Measurements from ENCODE around the gene BCCIP. TPM values are rescaled to one million over a fixed set of nuclear protein-coding genes. Genes with fewer than 3 reads are reported as not detected.
A peak's percentile ranks its signal among the peaks of the same experiment; 100 is the strongest.

Gene BCCIP
- polyA plus RNA-seq, 1 donor: 56.3 TPM

- no peaks in the 10 kb centered on the region for H3K27me3 ChIP-seq (ENCODE audit: control insufficient read depth, insufficient read depth, low read length)
- H3K27ac ChIP-seq (ENCODE audit: low read length): no peak overlapping the region
- H3K4me1 ChIP-seq (ENCODE audit: control insufficient read depth, insufficient read depth, low read length): no peaks in the 10 kb centered on the region
- no peak for DNase-seq
- H3K4me3 ChIP-seq (ENCODE audit: low read length): no peak overlapping the region
- peaks cover 33% of the 10 kb centered on the region for H3K36me3 ChIP-seq (ENCODE audit: control insufficient read depth, insufficient read depth, low read length)
- no CpG with 5 or more reads among the region's 2 CpGs for WGBS (ENCODE audit: insufficient coverage, low lambda C conversion rate)
- no peaks in the 10 kb centered on the region for H3K9me3 ChIP-seq (ENCODE audit: control insufficient read depth, low read depth, low read length)
Measured at GRCh38 chr10:125857185-125857760, 33.9 kb downstream of the BCCIP start.

DNA sequence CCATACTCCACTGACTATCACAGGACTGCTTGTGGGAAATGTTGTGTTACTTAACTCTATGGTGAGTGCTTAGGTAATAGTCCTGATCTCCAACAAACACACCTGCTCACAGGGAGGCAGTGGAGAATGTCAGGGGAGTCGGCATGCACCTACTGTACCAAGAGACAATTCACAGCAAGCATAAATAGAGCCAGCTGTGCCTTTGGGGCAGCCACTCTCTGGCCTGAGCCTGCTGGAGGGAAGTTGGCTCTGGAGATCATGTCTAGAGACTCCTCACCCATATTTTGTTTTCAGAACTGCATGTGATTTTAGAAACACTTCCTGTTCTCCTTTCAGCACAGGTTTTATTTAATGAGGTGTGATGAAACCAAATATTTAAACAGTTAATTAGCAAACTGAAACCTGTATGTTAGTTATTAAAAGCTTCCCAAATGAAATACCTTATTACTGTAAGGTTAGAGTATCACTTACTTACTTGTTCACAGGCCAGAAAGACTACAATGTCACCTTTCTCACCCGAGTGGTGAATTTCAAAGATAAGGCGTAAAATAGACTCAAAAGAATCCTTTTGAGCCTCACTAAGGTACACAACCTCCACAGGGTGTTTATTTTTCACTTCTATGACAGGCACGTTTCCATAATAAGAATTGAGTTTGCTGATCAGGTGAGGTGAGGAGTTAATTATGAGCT is 35.9 kb downstream of the BCCIP start:
- WGBS (ENCODE audit: insufficient coverage, low lambda C conversion rate): no CpG with 5 or more reads among the region's 4 CpGs

DNA sequence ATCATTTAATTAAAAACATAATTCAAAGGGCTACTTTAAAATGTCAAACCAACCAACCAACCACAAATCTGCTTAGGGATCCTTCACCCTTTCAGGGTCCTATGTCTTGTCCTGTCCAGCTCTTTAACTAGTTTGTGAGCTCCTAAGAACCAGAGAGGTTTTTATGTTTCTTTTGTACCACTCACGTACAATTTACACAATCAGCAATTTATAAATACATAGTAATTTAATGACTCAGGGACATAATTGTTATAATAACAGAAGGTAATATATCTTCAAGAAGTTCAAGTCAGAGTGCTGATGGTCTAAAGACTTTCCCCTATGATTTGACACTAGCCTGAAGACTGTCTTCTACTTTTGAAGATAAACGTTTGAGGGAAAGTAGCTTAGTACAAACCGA is 41.8 kb downstream of the BCCIP start:
- H3K4me1 ChIP-seq (ENCODE audit: control insufficient read depth, insufficient read depth, low read length): no peaks in the 10 kb centered on the region
- H3K4me3 ChIP-seq (ENCODE audit: low read length): no peak overlapping the region
- WGBS (ENCODE audit: insufficient coverage, low lambda C conversion rate): no CpG with 5 or more reads among the region's 3 CpGs
- DNase-seq: no peak
- H3K9me3 ChIP-seq (ENCODE audit: control insufficient read depth, low read depth, low read length): no peaks in the 10 kb centered on the region
- no peak overlapping the region for H3K27ac ChIP-seq (ENCODE audit: low read length)
- peaks cover 27% of the 10 kb centered on the region for H3K36me3 ChIP-seq (ENCODE audit: control insufficient read depth, insufficient read depth, low read length)
- no peaks in the 10 kb centered on the region for H3K27me3 ChIP-seq (ENCODE audit: control insufficient read depth, insufficient read depth, low read length)

More for the DNA sequence above, 35.9 kb downstream of the BCCIP start:
- Histone ChIP-seq H3K27ac (ENCODE audit: low read length) (no peak overlapping the region), H3K4me3 (ENCODE audit: low read length) (no peak overlapping the region), H3K36me3 (ENCODE audit: control insufficient read depth, insufficient read depth, low read length) (peaks cover 27% of the 10 kb centered on the region), H3K27me3 (ENCODE audit: control insufficient read depth, insufficient read depth, low read length) (no peaks in the 10 kb centered on the region), H3K4me1 (ENCODE audit: control insufficient read depth, insufficient read depth, low read length) (no peaks in the 10 kb centered on the region), H3K9me3 (ENCODE audit: control insufficient read depth, low read depth, low read length) (no peaks in the 10 kb centered on the region)
- DNase-seq: no peak

- WGBS (ENCODE audit: insufficient coverage, low lambda C conversion rate): 80% methylated on average over 1 of the region's 7 CpGs
- Histone ChIP-seq H3K27ac (ENCODE audit: low read length) (no peak overlapping the region), H3K36me3 (ENCODE audit: control insufficient read depth, insufficient read depth, low read length) (peaks cover 22% of the 10 kb centered on the region), H3K9me3 (ENCODE audit: control insufficient read depth, low read depth, low read length) (no peaks in the 10 kb centered on the region), H3K4me3 (ENCODE audit: low read length) (no peak overlapping the region), H3K27me3 (ENCODE audit: control insufficient read depth, insufficient read depth, low read length) (no peaks in the 10 kb centered on the region), H3K4me1 (ENCODE audit: control insufficient read depth, insufficient read depth, low read length) (no peaks in the 10 kb centered on the region)
- DNase-seq: no peak
Measured at GRCh38 chr10:125866421-125867029, 43.2 kb downstream of the BCCIP start.

GRCh38 chr10:125868372-125868975 is 45.1 kb downstream of the BCCIP start:
- Histone ChIP-seq H3K9me3 (ENCODE audit: control insufficient read depth, low read depth, low read length) (no peaks in the 10 kb centered on the region), H3K36me3 (ENCODE audit: control insufficient read depth, insufficient read depth, low read length) (peaks cover 23% of the 10 kb centered on the region), H3K4me3 (ENCODE audit: low read length) (no peak overlapping the region), H3K27ac (ENCODE audit: low read length) (no peak overlapping the region), H3K4me1 (ENCODE audit: control insufficient read depth, insufficient read depth, low read length) (no peaks in the 10 kb centered on the region), H3K27me3 (ENCODE audit: control insufficient read depth, insufficient read depth, low read length) (no peaks in the 10 kb centered on the region)
- no CpG with 5 or more reads among the region's 7 CpGs for WGBS (ENCODE audit: insufficient coverage, low lambda C conversion rate)
- DNase-seq: peak; percentile 36 to 42

GRCh38 chr10:125871338-125871737 is 48.0 kb downstream of the BCCIP start:
- Histone ChIP-seq H3K27ac (ENCODE audit: low read length) (no peak overlapping the region), H3K36me3 (ENCODE audit: control insufficient read depth, insufficient read depth, low read length) (peaks cover 22% of the 10 kb centered on the region), H3K27me3 (ENCODE audit: control insufficient read depth, insufficient read depth, low read length) (no peaks in the 10 kb centered on the region), H3K4me1 (ENCODE audit: control insufficient read depth, insufficient read depth, low read length) (no peaks in the 10 kb centered on the region), H3K4me3 (ENCODE audit: low read length) (no peak overlapping the region), H3K9me3 (ENCODE audit: control insufficient read depth, low read depth, low read length) (no peaks in the 10 kb centered on the region)
- 100% methylated on average over 1 of the region's 4 CpGs for WGBS (ENCODE audit: insufficient coverage, low lambda C conversion rate)
- no peak for DNase-seq

GRCh38 chr10:125878957-125879835 is 55.9 kb downstream of the BCCIP start:
- Histone ChIP-seq H3K4me3 (ENCODE audit: low read length) (no peak overlapping the region), H3K27ac (ENCODE audit: low read length) (no peak overlapping the region), H3K9me3 (ENCODE audit: control insufficient read depth, low read depth, low read length) (no peaks in the 10 kb centered on the region), H3K27me3 (ENCODE audit: control insufficient read depth, insufficient read depth, low read length) (no peaks in the 10 kb centered on the region), H3K4me1 (ENCODE audit: control insufficient read depth, insufficient read depth, low read length) (no peaks in the 10 kb centered on the region), H3K36me3 (ENCODE audit: control insufficient read depth, insufficient read depth, low read length) (peaks cover 25% of the 10 kb centered on the region)
- no peak for DNase-seq
- 67% methylated on average over 1 of the region's 11 CpGs for WGBS (ENCODE audit: insufficient coverage, low lambda C conversion rate)

- no peak overlapping the region for H3K27ac ChIP-seq (ENCODE audit: low read length)
- DNase-seq: no peak
- 58% methylated on average over 2 of the region's 6 CpGs for WGBS (ENCODE audit: insufficient coverage, low lambda C conversion rate)
Measured at GRCh38 chr10:125880719-125881118, 57.4 kb downstream of the BCCIP start.

DNA sequence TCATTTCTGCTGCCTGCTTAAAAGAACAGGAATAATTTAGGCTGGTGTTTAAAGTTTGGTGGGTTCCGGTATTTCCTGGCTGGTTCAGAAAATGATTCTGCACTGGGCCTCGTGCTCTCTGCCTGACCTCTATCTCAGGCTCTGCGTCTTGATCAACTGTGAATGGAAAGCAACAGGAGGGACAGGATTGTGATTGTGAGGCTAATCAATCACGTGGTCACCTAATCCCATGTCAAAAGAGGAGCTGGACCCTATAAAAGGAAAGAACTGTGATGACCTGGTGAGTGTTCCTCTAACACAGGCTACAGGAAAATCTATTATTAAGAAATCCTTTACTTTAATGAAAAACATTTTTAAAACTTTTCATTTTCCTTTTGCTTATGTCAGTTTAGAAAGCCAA is 57.8 kb downstream of the BCCIP start, which contains the start of gene DHX32:
Gene DHX32, minus strand, starts transcription at position 101 of the 400 bp plus-strand sequence. CDS start 468 bp downstream, outside the sequence.
- no peaks in the 10 kb centered on the region for H3K27me3 ChIP-seq (ENCODE audit: control insufficient read depth, insufficient read depth, low read length)
- H3K4me1 ChIP-seq (ENCODE audit: control insufficient read depth, insufficient read depth, low read length): no peaks in the 10 kb centered on the region
- peaks cover 20% of the 10 kb centered on the region for H3K36me3 ChIP-seq (ENCODE audit: control insufficient read depth, insufficient read depth, low read length)
- H3K27ac ChIP-seq (ENCODE audit: low read length): no peak within 1 kb of the TSS
- H3K9me3 ChIP-seq (ENCODE audit: control insufficient read depth, low read depth, low read length): no peaks in the 10 kb centered on the region
- 60% methylated on average over 1 of the region's 4 CpGs for WGBS (ENCODE audit: insufficient coverage, low lambda C conversion rate)
- H3K4me3 ChIP-seq (ENCODE audit: low read length): no peak within 1 kb of the TSS
- DNase-seq: no peak

More at GRCh38 chr10:125880719-125881118, 57.4 kb downstream of the BCCIP start:
- Histone ChIP-seq H3K36me3 (ENCODE audit: control insufficient read depth, insufficient read depth, low read length) (peaks cover 24% of the 10 kb centered on the region), H3K4me3 (ENCODE audit: low read length) (no peak overlapping the region), H3K27me3 (ENCODE audit: control insufficient read depth, insufficient read depth, low read length) (no peaks in the 10 kb centered on the region), H3K9me3 (ENCODE audit: control insufficient read depth, low read depth, low read length) (no peaks in the 10 kb centered on the region), H3K4me1 (ENCODE audit: control insufficient read depth, insufficient read depth, low read length) (no peaks in the 10 kb centered on the region)

DNA sequence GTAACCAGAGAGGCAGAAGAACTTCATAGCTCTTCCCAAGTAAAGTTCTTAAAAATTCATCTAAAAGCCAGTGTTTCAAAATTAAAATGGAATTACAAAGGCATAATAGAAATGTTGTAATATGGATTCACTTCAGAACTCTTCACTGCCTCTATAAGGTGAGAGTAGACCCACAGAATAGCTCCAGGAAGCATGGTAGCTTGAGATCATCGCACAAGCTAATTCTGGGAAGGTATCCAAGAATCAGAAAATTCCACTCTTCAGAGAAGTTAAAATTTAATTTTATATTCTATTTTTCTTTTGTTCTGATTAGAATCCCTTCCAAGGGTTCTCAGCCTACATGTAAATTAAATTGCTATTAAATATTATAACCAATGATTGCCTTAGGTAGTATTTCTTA is 59.2 kb downstream of the BCCIP start:
- no CpG with 5 or more reads among the region's 1 CpG for WGBS (ENCODE audit: insufficient coverage, low lambda C conversion rate)

More for the DNA sequence above, 59.2 kb downstream of the BCCIP start:
- Histone ChIP-seq H3K36me3 (ENCODE audit: control insufficient read depth, insufficient read depth, low read length) (peaks cover 18% of the 10 kb centered on the region), H3K9me3 (ENCODE audit: control insufficient read depth, low read depth, low read length) (no peaks in the 10 kb centered on the region), H3K4me1 (ENCODE audit: control insufficient read depth, insufficient read depth, low read length) (no peaks in the 10 kb centered on the region), H3K4me3 (ENCODE audit: low read length) (no peak overlapping the region), H3K27me3 (ENCODE audit: control insufficient read depth, insufficient read depth, low read length) (no peaks in the 10 kb centered on the region), H3K27ac (ENCODE audit: low read length) (no peak overlapping the region)
- no peak for DNase-seq

Measured in large intestine (tissue), 3 donors.